HCT116 (cell line): ENCODE data around the gene TMEM168. TPM values are rescaled to one million over a fixed set of nuclear protein-coding genes. Genes with fewer than 3 reads are reported as not detected.
"Not testable (repeated sequence)": the region's sequence is repeated elsewhere in the genome, so short reads cannot be mapped to it uniquely, and the experiment has no call there.

Experiments
- ATAC-seq: fragments of 200-7000 bp; cut with Tn5 transposase; 2 replicates; pipeline ENCODE4 v1.9.1; 2020; ENCODE audit warnings: mild to moderate bottlenecking, moderate library complexity
- BruUV-seq: library from RNA; stranded (reverse); fragments of 400-500 nt; replicated peaks from 2 replicates; lab custom pipeline; 2021; lab: Mats Ljungman, UMichigan
- CTCF ChIA-PET: fragments of 300-600 bp; sonication (Branson Sonifier 250); formaldehyde crosslinking; loops from one replicate; lab custom pipeline; 2021; ENCODE audit warnings: antibody characterized with exemption; lab: Charles Lee
- POLR2A ChIA-PET: fragments of 300-600, 350-600 bp; sonication (Branson Sonifier 250); formaldehyde crosslinking; loops from one replicate; lab custom pipeline; 2021; ENCODE audit warnings: antibody characterized with exemption; lab: Charles Lee
- RAD21 ChIA-PET, 2 experiments: fragments of 300-600 bp; sonication (Branson Sonifier 250); formaldehyde crosslinking; loops; one replicate each; lab custom pipeline; 2023; ENCODE audit warnings: low total read pairs in 2 of 2; ENCODE audit not compliant: uncharacterized antibody in 2 of 2, unreplicated experiment in 2 of 2, low non-redundant PET in 1 of 2; lab: Charles Lee
- DNase-seq: peaks from one replicate; pipeline ENCODE4 v3.0.0-alpha.2; 2010; ENCODE audit warnings: low read depth, low spot score
- H2AFZ ChIP-seq: fragments of 200-600 bp; shearing (Covaris generic), sonication (generic); 2 replicates; pipeline ENCODE4 v1.6.1; 2017; ENCODE audit warnings: low read depth, mixed run types, mixed read lengths, antibody characterized with exemption, low read length; ENCODE audit not compliant: poor library complexity, severe bottlenecking
- H3K27ac ChIP-seq: 2 replicates; pipeline ENCODE4 v1.5.1; 2012; ENCODE audit warnings: low read depth, low read length
- H3K27me3 ChIP-seq: fragments of 200-600 bp; sonication (generic); 2 replicates; pipeline ENCODE4 v1.6.1; 2016; ENCODE audit warnings: mixed run types, low read length, mixed read lengths; ENCODE audit not compliant: insufficient read depth
- H3K36me3 ChIP-seq, 2 experiments: fragments of 200-500 bp in 1 of 2; fragments of 200-600 bp in 1 of 2; sonication (Bioruptor generic) in 1 of 2; sonication (generic) in 1 of 2; 2 replicates each; pipeline versions ENCODE4 v1.5.1 to v1.6.1; 2014 to 2016; ENCODE audit warnings: low read length in 2 of 2, inconsistent platforms in 1 of 2, mixed read lengths in 1 of 2, mixed run types in 1 of 2; ENCODE audit not compliant: insufficient read depth in 2 of 2, control insufficient read depth in 1 of 2
- H3K4me1 ChIP-seq, 2 experiments: fragments of 200-600 bp in 1 of 2; sonication (generic) in 1 of 2; 2 replicates each; pipeline versions ENCODE4 v1.5.1 to v1.6.1; 2012 to 2017; ENCODE audit warnings: low read length in 2 of 2, inconsistent platforms in 1 of 2, mild to moderate bottlenecking in 1 of 2, mixed read lengths in 1 of 2, mixed run types in 1 of 2, moderate library complexity in 1 of 2; ENCODE audit not compliant: insufficient read depth in 2 of 2, control insufficient read depth in 1 of 2
- H3K4me2 ChIP-seq: fragments of 200-600 bp; sonication (generic); 2 replicates; pipeline ENCODE4 v1.6.1; 2017; ENCODE audit warnings: mixed run types, low read length, mixed read lengths
- H3K4me3 ChIP-seq, 2 experiments: fragments of 200-600 bp in 1 of 2; sonication (generic) in 1 of 2; replicated peaks in 1 of 2; 2 replicates each; pipeline ENCODE4 v1.5.1; 2011 to 2016; ENCODE audit warnings: low read length in 2 of 2, control low read depth in 1 of 2, low read depth in 1 of 2, mild to moderate bottlenecking in 1 of 2, mixed read lengths in 1 of 2, mixed run types in 1 of 2
- H3K79me2 ChIP-seq: fragments of 200-600 bp; sonication (generic); 2 replicates; pipeline ENCODE4 v1.6.1; 2017; ENCODE audit warnings: mild to moderate bottlenecking, mixed run types, low read length, moderate library complexity, mixed read lengths; ENCODE audit not compliant: insufficient read depth
- H3K9ac ChIP-seq: fragments of 200-600 bp; sonication (generic); 2 replicates; pipeline ENCODE4 v1.6.1; 2016; ENCODE audit warnings: low read length, mixed read lengths
- H3K9me2 ChIP-seq: fragments of 200-600 bp; sonication (generic), shearing (Covaris generic); 2 replicates; pipeline ENCODE4 v1.6.1; 2017; ENCODE audit warnings: mixed run types, mild to moderate bottlenecking, moderate library complexity; ENCODE audit not compliant: insufficient read depth
- H3K9me3 ChIP-seq, 2 experiments: fragments of 200-500 bp in 1 of 2; fragments of 200-600 bp in 1 of 2; sonication (Bioruptor generic) in 1 of 2; sonication (generic) in 1 of 2; 2 replicates each; pipeline ENCODE4 v1.6.1; 2014 to 2017; ENCODE audit warnings: low read length in 2 of 2, mixed read lengths in 2 of 2, inconsistent platforms in 1 of 2, low read depth in 1 of 2, mild to moderate bottlenecking in 1 of 2, mixed run types in 1 of 2, moderate library complexity in 1 of 2; ENCODE audit not compliant: control insufficient read depth in 1 of 2, insufficient read depth in 1 of 2
- H4K20me1 ChIP-seq: fragments of 200-600 bp; sonication (generic), shearing (Covaris generic); 2 replicates; pipeline ENCODE4 v1.6.1; 2017; ENCODE audit warnings: mixed run types, mild to moderate bottlenecking, moderate library complexity; ENCODE audit not compliant: insufficient read depth
- CEBPB ChIP-seq: IDR thresholded peaks from 2 replicates; pipeline ENCODE4 v1.6.1; 2012; ENCODE audit warnings: low read depth
- EGR1 ChIP-seq: IDR thresholded peaks from 2 replicates; pipeline ENCODE4 v1.6.1; 2012; ENCODE audit warnings: low read depth
- REST ChIP-seq: IDR thresholded peaks from 2 replicates; pipeline ENCODE4 v1.6.1; 2012; ENCODE audit warnings: low read depth
- SRF ChIP-seq: IDR thresholded peaks from 2 replicates; pipeline ENCODE4 v1.6.1; 2012; ENCODE audit warnings: low read depth
- TCF7L2 ChIP-seq: IDR thresholded peaks from 2 replicates; pipeline ENCODE4 v1.7.0; 2011; ENCODE audit warnings: borderline replicate concordance, inconsistent platforms; ENCODE audit not compliant: insufficient read depth, insufficient read length; ENCODE audit errors: extremely low read depth
- intact Hi-C: fragments of 100-400 bp; cut with micrococcal nuclease; formaldehyde crosslinking; loops from 2 replicates; pipeline ENCODE4 v1.10.0; 2022
- total RNA-seq: library from RNA; stranded (reverse); gene quantifications from one replicate; pipeline ENCODE4 v1.2.1, GENCODE V29; 2021; ENCODE audit not compliant: unreplicated experiment

Gene TMEM168
- total RNA-seq, 1 experiment from 2014 or later = 16.5 TPM

GRCh38 chr7:112789817-112790585, at the start of gene TMEM168 (continued):
- TF ChIP-seq CEBPB = peak; percentile 75
- no peak; the same call in 1 of the 2 replicates for TF ChIP-seq EGR1
- no peak for TF ChIP-seq REST
- peak; percentile 89 for TF ChIP-seq TCF7L2
- TF ChIP-seq SRF = no peak

GRCh38 chr7:112835928-112836327, 45.7 kb upstream of the TMEM168 start:
- H3K4me3 ChIP-seq, H3K79me2 ChIP-seq, H4K20me1 ChIP-seq, POLR2A ChIA-PET, H3K9me3 ChIP-seq, DNase-seq, H3K9ac ChIP-seq, H3K4me2 ChIP-seq, BruUV-seq, H3K4me1 ChIP-seq, H3K9me2 ChIP-seq, H3K27ac ChIP-seq, H3K36me3 ChIP-seq, ATAC-seq, H2AFZ ChIP-seq, H3K27me3 ChIP-seq, RAD21 ChIA-PET, CTCF ChIA-PET, intact Hi-C loops: not testable (repeated sequence)
